ENCODE measurements around the gene AHCYL1.
A peak's percentile ranks its signal among the peaks of the same experiment; 100 is the strongest.

The AHCYL1 gene

DNA sequence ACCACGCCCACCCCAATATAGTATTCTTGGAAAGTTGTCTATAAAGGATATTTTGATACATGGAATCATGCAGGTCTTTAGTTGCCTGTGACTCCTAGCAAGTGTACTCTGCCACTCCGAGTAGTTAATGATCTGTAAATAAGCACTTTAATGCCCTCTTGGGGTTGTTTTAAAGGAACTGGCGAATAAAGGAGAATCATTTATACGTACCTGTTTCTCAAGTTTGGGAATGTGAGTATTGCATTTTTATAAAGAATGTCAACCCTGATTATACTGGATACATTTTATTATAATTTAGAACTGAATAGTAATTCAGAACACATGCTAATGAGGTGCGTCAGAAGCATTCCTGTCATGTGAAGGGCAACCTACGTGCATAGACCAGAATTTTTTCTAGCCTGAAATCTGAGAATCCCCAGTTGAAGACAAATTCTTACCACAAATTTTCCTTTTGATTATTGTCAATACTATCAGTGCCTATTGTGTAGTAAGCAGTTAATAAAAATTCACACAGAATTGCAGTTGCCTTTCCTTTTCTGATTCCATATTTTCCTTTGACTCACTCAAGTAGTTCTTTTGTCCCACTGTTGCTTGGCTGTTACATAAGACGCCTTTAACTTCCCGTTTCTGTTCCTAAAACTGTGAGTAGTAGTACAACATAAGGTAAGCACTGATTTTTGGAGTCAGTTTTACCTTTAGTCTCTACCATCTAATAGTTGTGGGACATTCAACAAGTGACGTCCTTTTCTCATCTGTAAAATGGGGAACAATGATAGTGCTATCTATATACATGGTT lies 5.1 kb downstream of the AHCYL1 start:
- H3K27ac ChIP-seq (ENCODE audit: low read length), result no peak overlapping the region
- no peak overlapping the region for H3K4me3 ChIP-seq (ENCODE audit: low read length)
- no peak overlapping the region for H3K9ac ChIP-seq (ENCODE audit: low read length)
- no peaks in the 10 kb centered on the region for H3K27me3 ChIP-seq (ENCODE audit: control insufficient read depth, insufficient read depth, low read length)
- no peaks in the 10 kb centered on the region for H3K36me3 ChIP-seq (ENCODE audit: control insufficient read depth, low read depth, low read length)
- H3K9me3 ChIP-seq (ENCODE audit: control insufficient read depth, low read depth, low read length), result no peaks in the 10 kb centered on the region
- peaks cover 12% of the 10 kb centered on the region for H3K4me1 ChIP-seq (ENCODE audit: control insufficient read depth, low read depth, low read length)

DNA sequence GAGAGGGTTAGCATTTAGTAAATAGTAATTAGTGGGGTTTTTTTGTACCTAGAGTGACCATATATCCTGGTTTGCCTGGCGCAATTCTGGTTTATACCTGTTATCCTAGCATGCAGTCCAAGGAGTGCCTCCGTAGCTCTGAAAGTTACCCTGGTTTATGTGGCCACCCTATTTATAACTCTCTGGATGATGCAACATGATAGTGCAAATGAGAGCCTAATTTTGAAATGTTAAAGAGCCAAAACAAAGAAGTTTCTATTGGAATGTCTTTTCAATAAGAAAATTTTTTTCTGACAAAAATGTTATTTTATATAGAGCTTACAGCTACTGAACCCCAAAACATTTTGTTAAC lies 5.7 kb downstream of the AHCYL1 start:
- no peak overlapping the region for H3K4me3 ChIP-seq (ENCODE audit: low read length)
- H3K4me1 ChIP-seq (ENCODE audit: control insufficient read depth, low read depth, low read length), result peaks cover 12% of the 10 kb centered on the region
- H3K9ac ChIP-seq (ENCODE audit: low read length), result no peak overlapping the region
- H3K27me3 ChIP-seq (ENCODE audit: control insufficient read depth, insufficient read depth, low read length), result no peaks in the 10 kb centered on the region
- no peaks in the 10 kb centered on the region for H3K9me3 ChIP-seq (ENCODE audit: control insufficient read depth, low read depth, low read length)
- no peak overlapping the region for H3K27ac ChIP-seq (ENCODE audit: low read length)
- peaks cover under 1% of the 10 kb centered on the region for H3K36me3 ChIP-seq (ENCODE audit: control insufficient read depth, low read depth, low read length)

GRCh38 chr1:109991400-109991925 lies 6.9 kb downstream of the AHCYL1 start:
- Histone ChIP-seq H3K9ac (ENCODE audit: low read length) (no peak overlapping the region), H3K4me1 (ENCODE audit: control insufficient read depth, low read depth, low read length) (peaks cover 2% of the 10 kb centered on the region), H3K36me3 (ENCODE audit: control insufficient read depth, low read depth, low read length) (peaks cover 6% of the 10 kb centered on the region), H3K9me3 (ENCODE audit: control insufficient read depth, low read depth, low read length) (no peaks in the 10 kb centered on the region), H3K4me3 (ENCODE audit: low read length) (no peak overlapping the region), H3K27me3 (ENCODE audit: control insufficient read depth, insufficient read depth, low read length) (no peaks in the 10 kb centered on the region), H3K27ac (ENCODE audit: low read length) (no peak overlapping the region)

- H3K4me1 ChIP-seq (ENCODE audit: control insufficient read depth, low read depth, low read length), result no peaks in the 10 kb centered on the region
- no peak overlapping the region for H3K4me3 ChIP-seq (ENCODE audit: low read length)
- H3K9ac ChIP-seq (ENCODE audit: low read length), result no peak overlapping the region
- H3K27me3 ChIP-seq (ENCODE audit: control insufficient read depth, insufficient read depth, low read length), result no peaks in the 10 kb centered on the region
- no peaks in the 10 kb centered on the region for H3K9me3 ChIP-seq (ENCODE audit: control insufficient read depth, low read depth, low read length)
- H3K36me3 ChIP-seq (ENCODE audit: control insufficient read depth, low read depth, low read length), result peaks cover 7% of the 10 kb centered on the region
- H3K27ac ChIP-seq (ENCODE audit: low read length), result no peak overlapping the region
Measured at GRCh38 chr1:109993885-109994284, 9.3 kb downstream of the AHCYL1 start.

DNA sequence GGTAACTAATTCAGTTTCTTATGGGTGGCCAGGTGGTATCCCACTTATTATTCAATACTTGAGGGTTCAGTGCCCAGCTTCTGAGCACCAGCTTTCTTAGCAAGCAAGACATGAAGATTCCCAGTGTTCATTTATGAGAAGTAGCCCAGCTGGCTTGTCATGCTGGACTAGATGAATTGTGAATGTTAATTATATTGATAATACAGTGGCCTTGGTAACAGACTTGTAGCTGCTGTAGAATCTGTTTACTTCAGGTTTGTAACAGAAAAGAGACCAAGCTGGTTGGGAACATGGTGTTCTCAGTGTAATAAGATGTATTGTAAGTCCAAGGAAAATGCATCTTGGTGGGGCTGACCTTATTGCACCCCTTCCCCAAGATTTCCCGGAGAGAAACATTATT lies 10.1 kb downstream of the AHCYL1 start:
- Histone ChIP-seq H3K27me3 (ENCODE audit: control insufficient read depth, insufficient read depth, low read length) (no peaks in the 10 kb centered on the region), H3K9me3 (ENCODE audit: control insufficient read depth, low read depth, low read length) (no peaks in the 10 kb centered on the region), H3K4me1 (ENCODE audit: control insufficient read depth, low read depth, low read length) (no peaks in the 10 kb centered on the region), H3K36me3 (ENCODE audit: control insufficient read depth, low read depth, low read length) (peaks cover 7% of the 10 kb centered on the region), H3K27ac (ENCODE audit: low read length) (no peak overlapping the region), H3K9ac (ENCODE audit: low read length) (no peak overlapping the region), H3K4me3 (ENCODE audit: low read length) (no peak overlapping the region)

DNA sequence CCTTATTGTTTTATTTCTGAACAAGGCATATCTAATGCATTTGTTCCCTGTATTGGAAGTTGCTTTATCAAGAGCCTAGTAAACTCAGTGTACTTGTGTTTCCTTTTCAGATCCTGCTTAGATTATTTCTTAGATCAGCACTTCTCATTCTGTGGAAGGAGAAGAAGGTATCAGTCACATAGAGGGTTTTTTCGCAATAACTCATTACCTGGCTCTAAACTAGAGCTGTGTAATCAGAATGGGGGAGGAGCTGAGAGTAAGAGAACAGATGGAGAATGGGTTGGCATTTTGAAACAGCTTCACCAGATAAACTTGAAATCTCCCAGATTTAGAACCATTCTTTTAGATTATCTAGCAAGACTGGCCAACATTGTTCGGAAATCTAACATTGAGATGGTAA lies 11.0 kb downstream of the AHCYL1 start:
- Histone ChIP-seq H3K4me3 (ENCODE audit: low read length) (no peak overlapping the region), H3K9me3 (ENCODE audit: control insufficient read depth, low read depth, low read length) (no peaks in the 10 kb centered on the region), H3K36me3 (ENCODE audit: control insufficient read depth, low read depth, low read length) (peaks cover 7% of the 10 kb centered on the region), H3K27ac (ENCODE audit: low read length) (no peak overlapping the region), H3K27me3 (ENCODE audit: control insufficient read depth, insufficient read depth, low read length) (no peaks in the 10 kb centered on the region), H3K9ac (ENCODE audit: low read length) (no peak overlapping the region), H3K4me1 (ENCODE audit: control insufficient read depth, low read depth, low read length) (no peaks in the 10 kb centered on the region)

DNA sequence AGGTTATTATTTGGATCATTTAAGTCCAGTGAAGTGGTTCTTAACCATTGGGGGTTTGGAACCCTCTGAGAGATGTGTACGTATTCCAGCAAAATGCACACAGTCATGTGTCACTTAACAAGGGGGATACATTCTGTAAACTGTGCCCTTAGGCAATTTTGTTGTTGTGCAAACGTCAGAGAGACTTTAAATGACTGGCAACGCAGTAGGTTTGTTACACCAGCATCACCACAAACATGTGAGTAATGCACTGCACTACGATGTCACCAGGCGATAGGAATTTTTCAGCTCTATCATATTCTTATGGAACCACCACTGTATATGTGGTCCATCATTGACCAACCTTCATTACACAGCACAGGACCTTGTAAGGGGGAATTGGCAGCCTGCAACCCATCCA lies 11.9 kb downstream of the AHCYL1 start:
- H3K27me3 ChIP-seq (ENCODE audit: control insufficient read depth, insufficient read depth, low read length), result no peaks in the 10 kb centered on the region
- H3K9ac ChIP-seq (ENCODE audit: low read length), result no peak overlapping the region
- no peak overlapping the region for H3K4me3 ChIP-seq (ENCODE audit: low read length)
- H3K4me1 ChIP-seq (ENCODE audit: control insufficient read depth, low read depth, low read length), result no peaks in the 10 kb centered on the region
- peaks cover 7% of the 10 kb centered on the region for H3K36me3 ChIP-seq (ENCODE audit: control insufficient read depth, low read depth, low read length)
- no peaks in the 10 kb centered on the region for H3K9me3 ChIP-seq (ENCODE audit: control insufficient read depth, low read depth, low read length)
- no peak overlapping the region for H3K27ac ChIP-seq (ENCODE audit: low read length)

DNA sequence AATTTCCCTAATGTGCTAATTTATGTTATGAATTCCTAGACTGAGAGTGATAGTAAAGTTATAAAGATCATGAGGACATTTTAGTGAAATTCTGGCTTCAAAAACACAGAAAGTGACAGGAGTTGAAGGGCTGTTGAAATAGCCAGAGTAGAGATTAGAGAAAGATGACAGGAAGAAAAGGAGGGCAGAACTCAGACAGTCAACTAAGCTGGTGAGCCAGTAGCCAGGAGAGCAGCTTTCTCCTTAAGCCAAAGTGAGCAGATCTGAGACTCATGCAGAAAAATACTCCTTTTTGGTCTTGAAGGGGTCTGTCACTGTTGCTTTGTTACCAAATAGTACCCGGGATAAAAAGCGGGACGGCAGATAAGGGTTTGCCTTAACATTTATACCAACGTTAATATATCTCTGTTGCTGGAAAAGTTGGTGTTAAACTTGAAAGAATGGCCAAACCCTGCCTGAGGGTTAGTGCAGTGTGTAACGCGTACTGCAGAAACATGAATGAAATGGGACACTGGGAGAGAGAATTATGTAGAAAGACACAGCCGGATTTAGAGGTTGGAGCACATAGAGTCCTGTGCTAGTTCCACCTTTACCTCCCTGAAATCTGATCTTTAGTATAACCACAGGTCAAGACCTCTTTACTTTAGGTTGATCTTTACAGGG lies 12.8 kb downstream of the AHCYL1 start:
- no peak overlapping the region for H3K9ac ChIP-seq (ENCODE audit: low read length)
- peaks cover 7% of the 10 kb centered on the region for H3K36me3 ChIP-seq (ENCODE audit: control insufficient read depth, low read depth, low read length)
- H3K27me3 ChIP-seq (ENCODE audit: control insufficient read depth, insufficient read depth, low read length), result no peaks in the 10 kb centered on the region
- H3K27ac ChIP-seq (ENCODE audit: low read length), result no peak overlapping the region
- H3K4me1 ChIP-seq (ENCODE audit: control insufficient read depth, low read depth, low read length), result no peaks in the 10 kb centered on the region
- H3K9me3 ChIP-seq (ENCODE audit: control insufficient read depth, low read depth, low read length), result no peaks in the 10 kb centered on the region
- no peak overlapping the region for H3K4me3 ChIP-seq (ENCODE audit: low read length)

- no peak overlapping the region for H3K9ac ChIP-seq (ENCODE audit: low read length)
Measured at GRCh38 chr1:109997867-109998229, 13.3 kb downstream of the AHCYL1 start.

GRCh38 chr1:110002695-110003094 lies 18.1 kb downstream of the AHCYL1 start:
- no peak overlapping the region for H3K4me3 ChIP-seq (ENCODE audit: low read length)
- no peaks in the 10 kb centered on the region for H3K27me3 ChIP-seq (ENCODE audit: control insufficient read depth, insufficient read depth, low read length)
- H3K4me1 ChIP-seq (ENCODE audit: control insufficient read depth, low read depth, low read length), result peaks cover 43% of the 10 kb centered on the region
- no peak overlapping the region for H3K9ac ChIP-seq (ENCODE audit: low read length)
- no peaks in the 10 kb centered on the region for H3K9me3 ChIP-seq (ENCODE audit: control insufficient read depth, low read depth, low read length)
- H3K27ac ChIP-seq (ENCODE audit: low read length), result no peak overlapping the region
- H3K36me3 ChIP-seq (ENCODE audit: control insufficient read depth, low read depth, low read length), result no peaks in the 10 kb centered on the region

More at GRCh38 chr1:109997867-109998229, 13.3 kb downstream of the AHCYL1 start:
- Histone ChIP-seq H3K4me3 (ENCODE audit: low read length) (no peak overlapping the region), H3K9me3 (ENCODE audit: control insufficient read depth, low read depth, low read length) (no peaks in the 10 kb centered on the region), H3K36me3 (ENCODE audit: control insufficient read depth, low read depth, low read length) (peaks cover 7% of the 10 kb centered on the region), H3K27ac (ENCODE audit: low read length) (no peak overlapping the region), H3K4me1 (ENCODE audit: control insufficient read depth, low read depth, low read length) (peaks cover 5% of the 10 kb centered on the region), H3K27me3 (ENCODE audit: control insufficient read depth, insufficient read depth, low read length) (no peaks in the 10 kb centered on the region)

DNA sequence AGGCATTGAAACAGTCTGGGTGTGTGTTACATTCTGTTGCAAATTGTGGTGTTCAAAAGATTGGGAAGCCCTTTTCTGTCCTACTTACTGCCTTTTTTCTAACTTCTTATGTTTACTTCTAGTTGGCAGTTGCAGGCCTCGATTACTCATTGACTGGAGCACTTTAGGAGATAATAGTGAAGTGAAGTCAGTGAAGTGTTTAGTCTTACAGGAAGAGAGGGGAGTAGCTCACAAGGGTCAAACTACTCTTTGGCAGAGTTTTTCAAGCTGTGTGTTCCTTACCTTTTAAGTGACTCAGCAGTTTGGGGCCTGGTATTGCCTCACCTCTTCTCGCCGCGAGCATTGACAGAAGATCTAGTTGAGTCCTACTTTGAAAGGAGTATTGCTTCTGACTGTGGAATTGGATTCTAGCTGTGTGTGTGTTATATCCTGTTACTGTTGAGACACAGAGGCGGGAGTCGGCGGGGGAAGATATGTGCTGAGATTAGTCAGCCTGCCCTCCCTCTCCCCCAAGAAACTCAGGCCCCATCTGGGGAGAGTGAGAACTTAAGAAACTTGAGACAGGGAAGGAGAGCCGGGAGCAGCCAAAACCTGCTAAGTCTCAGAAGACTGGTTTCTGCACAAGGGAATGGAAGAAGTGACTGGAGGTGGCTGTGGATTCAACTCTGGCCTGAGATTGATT lies 19.3 kb downstream of the AHCYL1 start:
- H3K27me3 ChIP-seq (ENCODE audit: control insufficient read depth, insufficient read depth, low read length), result no peaks in the 10 kb centered on the region
- peak overlapping the region; percentile 3 for H3K4me3 ChIP-seq (ENCODE audit: low read length)
- H3K4me1 ChIP-seq (ENCODE audit: control insufficient read depth, low read depth, low read length), result peaks cover 44% of the 10 kb centered on the region
- H3K36me3 ChIP-seq (ENCODE audit: control insufficient read depth, low read depth, low read length), result peaks cover under 1% of the 10 kb centered on the region
- peak overlapping the region; percentile 62 for H3K9ac ChIP-seq (ENCODE audit: low read length)
- H3K9me3 ChIP-seq (ENCODE audit: control insufficient read depth, low read depth, low read length), result no peaks in the 10 kb centered on the region
- peak overlapping the region; percentile 91 for H3K27ac ChIP-seq (ENCODE audit: low read length)
